CD4-positive, alpha-beta T cell treated with Interferon gamma for 1 hour (primary cell): ENCODE measurements around the gene EEA1.

ENCODE experiments used
- DNase-seq: peaks from one replicate; pipeline ENCODE4 v3.0.0-alpha.2; 2020

The EEA1 gene

GRCh38 chr12:92740411-92740810 is 188.7 kb downstream of the EEA1 start:
- no peak for DNase-seq

DNA sequence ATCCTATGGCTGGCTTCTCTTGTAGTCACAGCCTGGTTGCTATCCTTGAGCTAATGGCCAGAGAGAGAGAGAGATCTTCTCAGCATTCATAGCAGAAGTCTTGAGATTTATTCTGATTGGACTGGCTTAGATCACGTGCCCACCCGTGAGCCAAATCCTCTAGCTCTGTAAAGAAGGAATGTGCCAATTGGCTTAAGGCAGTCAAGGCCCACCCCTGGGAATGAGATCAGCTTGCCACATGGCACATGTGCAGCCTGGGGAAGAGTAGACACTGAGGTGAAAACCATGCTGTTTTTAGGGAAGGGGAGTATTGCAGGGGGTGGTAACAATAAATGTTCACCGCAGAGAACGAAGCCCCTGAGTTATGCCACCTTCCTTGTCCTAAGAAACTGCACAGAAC is 190.0 kb downstream of the EEA1 start:
- no peak for DNase-seq

DNA sequence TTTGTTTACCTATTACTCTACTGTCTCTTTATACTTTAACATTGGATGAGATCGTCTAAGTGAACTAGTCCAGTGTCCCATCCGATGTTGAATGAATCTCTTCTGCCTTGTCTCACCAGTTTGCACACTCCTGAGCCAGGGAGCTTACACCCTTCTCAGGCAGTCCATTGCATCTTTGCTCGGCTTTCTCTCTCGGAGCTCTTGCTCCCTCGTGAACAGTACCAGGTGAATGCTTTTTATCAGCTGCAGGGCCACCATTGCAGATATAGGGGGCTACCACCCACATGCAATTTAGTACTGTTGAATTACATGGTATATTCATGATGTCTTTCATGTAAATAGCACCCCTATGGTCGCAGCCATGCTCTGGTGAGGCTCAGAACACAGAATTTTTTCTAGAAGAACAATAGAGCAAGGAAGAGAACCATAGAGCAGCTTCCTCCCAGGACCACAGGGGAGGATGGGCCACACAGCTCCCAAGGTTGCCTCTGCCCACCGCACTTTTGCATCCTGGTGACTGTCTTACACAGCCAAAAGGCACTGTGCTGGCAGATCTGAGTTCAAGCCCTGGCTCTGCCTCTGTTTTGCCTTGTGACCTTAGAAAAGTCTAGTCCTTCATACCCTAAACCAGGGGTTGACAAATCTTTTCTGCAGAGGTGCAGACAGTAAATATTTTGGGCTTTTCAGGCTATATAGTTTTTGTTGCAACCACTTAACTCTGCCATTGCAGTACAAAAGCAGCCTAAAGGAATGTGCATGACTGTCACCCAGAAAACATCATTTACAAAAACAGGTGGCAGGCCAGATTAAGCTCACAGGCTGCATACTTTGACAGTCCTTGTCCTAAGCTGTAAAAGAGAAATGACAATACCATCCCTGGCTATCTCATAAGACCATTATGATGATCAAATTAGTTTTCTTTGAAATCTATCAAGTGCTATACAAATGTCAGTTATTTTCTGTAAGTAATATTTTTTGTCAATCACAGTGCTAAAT is 190.9 kb downstream of the EEA1 start:
- DNase-seq, result no peak

- no peak for DNase-seq
Measured at GRCh38 chr12:92736605-92737004, 192.5 kb downstream of the EEA1 start.

GRCh38 chr12:92735131-92735721 is 193.9 kb downstream of the EEA1 start:
- DNase-seq, result no peak

- no peak for DNase-seq
Measured at GRCh38 chr12:92733661-92734060, 195.4 kb downstream of the EEA1 start.

DNA sequence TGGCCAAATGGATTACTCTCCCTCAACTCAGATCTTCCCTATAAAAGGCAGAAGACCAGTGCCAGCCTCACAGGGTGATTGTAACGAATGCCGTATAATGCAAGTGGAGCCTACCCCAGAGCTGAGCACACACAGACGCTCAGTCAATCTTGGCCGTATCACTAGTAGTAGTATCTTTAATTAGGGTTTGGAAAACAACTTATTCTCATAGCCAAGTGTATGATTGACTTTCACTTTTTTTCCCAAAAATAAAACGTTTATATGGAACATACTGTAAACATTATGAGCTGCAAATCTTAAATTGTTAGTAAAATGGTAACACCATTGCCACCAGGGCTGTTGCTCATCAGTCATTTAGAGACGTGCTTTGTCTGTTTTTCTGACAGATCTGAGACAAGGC is 195.9 kb downstream of the EEA1 start:
- DNase-seq, result no peak

DNA sequence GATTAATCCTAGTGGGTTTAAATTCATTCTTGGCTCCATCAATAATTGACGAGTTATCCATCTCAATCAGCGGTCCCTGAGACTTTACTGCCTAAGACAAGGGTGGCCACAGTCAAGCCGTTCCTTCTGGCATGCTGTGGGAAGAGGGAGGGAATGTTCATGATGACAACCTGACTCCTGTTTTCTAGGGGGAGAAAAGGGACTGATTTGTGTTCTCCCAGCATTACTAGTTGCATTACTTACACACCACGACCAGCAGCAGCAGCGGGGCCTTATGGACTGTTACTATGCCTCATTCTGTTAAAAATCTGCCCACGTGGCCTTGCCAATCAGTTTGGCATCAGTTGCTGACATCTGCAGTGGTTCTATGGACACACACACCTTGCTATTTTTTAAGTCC is 196.4 kb downstream of the EEA1 start:
- DNase-seq, result no peak

GRCh38 chr12:92732216-92732615 is 196.9 kb downstream of the EEA1 start:
- no peak for DNase-seq

GRCh38 chr12:92730758-92731157 is 198.3 kb downstream of the EEA1 start:
- DNase-seq, result no peak

DNA sequence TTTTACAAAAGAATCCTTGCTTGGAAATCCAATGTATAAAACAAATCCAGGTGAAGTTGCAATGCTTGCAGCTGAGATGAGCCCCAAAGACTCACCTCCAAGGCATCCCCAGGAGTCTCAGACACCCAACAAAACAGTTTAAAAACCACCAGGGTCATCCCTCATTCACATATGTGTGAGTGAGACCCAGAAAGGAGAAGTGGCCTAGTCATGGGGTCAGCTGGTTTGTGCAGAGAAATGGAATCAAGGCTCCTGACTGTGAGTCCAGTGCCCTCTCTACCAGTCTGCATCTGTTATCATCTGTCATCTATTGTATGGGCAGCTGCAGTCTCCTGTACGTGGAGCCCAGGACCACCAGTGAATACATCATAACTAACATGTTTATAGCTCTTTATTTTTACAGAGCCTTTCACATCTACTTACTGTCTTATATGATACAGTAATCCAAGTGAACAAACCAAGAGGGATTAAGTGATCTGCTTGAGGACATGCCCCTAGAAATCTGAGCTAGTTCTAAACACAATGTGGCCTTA is 199.3 kb downstream of the EEA1 start:
- DNase-seq, result no peak

DNA sequence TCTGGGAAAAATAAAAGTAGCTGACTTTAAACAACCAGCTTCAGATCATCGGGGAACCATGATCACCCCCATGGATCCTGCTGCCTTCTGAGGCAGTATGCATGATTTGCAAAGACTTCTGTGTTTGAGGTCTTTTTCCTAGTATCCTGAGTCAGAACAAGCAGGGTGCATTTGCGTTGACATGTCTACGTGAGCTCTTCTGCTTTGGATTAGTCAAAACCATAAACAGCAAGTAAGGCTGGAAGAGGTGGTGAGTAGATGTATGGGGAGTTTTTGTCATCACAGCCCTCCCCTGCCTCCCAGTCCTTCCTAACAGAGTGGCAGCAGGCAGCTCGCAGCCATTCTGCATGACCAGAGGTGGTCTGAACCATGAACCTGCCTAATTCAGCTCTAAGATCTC is 202.2 kb downstream of the EEA1 start:
- no peak for DNase-seq

DNA sequence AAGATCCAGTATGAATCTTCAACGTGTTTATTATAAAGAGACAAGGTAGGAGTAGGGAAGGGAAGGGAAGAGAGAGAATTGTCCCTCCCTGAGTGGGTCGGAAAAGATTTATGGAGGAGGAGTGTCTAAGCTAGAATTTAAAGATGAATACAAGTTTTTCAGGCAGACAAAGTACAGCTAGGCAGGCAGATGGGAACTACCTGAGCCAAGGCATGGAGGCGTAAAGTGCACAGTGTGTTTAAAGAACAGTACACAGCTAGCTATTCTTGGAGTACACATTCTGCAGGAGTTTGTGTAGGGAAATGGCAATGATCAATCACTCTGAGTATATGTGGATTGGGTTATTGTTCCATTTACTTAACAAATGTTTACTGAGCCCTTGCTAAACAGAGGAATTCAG is 206.2 kb downstream of the EEA1 start:
- no peak for DNase-seq

DNA sequence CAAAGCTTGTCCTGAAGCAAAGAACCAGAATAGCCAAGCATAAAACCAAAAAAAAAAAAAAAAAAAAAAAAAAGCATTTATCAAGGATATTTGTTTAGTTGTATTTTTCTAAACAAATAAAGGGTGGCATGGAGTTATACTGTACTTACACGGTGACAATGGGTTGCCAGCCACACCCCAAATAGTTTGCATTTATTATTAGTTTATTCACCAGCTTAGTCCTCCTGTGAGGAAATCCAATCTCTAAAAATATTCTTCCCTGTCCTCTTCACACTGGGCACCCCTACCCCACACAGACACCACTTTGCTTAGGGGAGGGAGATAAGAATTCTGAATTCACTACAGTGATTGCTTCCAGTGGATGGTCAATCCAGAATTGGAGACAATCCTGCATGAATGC is 207.4 kb downstream of the EEA1 start:
- no peak for DNase-seq

- no peak for DNase-seq
Measured at GRCh38 chr12:92721130-92721529, 208.0 kb downstream of the EEA1 start.
